Left ventricle myocardium inferior (tissue), 1 donor: ENCODE measurements around the gene CATSPERD. TPM values are rescaled to one million over a fixed set of nuclear protein-coding genes. Genes with fewer than 3 reads are reported as not detected.

ENCODE experiments used
- DNase-seq: peaks from one replicate; pipeline ENCODE4 v3.0.0-alpha.2; 2020
- H3K27ac ChIP-seq: fragments of 200-600 bp; replicated peaks from 2 replicates; pipeline ENCODE4 v1.8.0; 2021
- H3K27me3 ChIP-seq: fragments of 200-600 bp; 2 replicates; pipeline ENCODE4 v1.8.0; 2021; ENCODE audit warnings: low read depth
- H3K36me3 ChIP-seq: fragments of 200-600 bp; 2 replicates; pipeline ENCODE4 v1.8.0; 2021
- H3K4me1 ChIP-seq: fragments of 200-600 bp; 2 replicates; pipeline ENCODE4 v1.8.0; 2021
- H3K4me3 ChIP-seq: fragments of 200-600 bp; 2 replicates; pipeline ENCODE4 v1.8.0; 2021; ENCODE audit warnings: mild to moderate bottlenecking, moderate library complexity
- H3K9me3 ChIP-seq: fragments of 200-600 bp; replicated peaks from 2 replicates; pipeline ENCODE4 v1.8.0; 2021
- CTCF ChIP-seq: fragments of 200-600 bp; IDR thresholded peaks from 2 replicates; pipeline ENCODE4 v1.8.0; 2021; ENCODE audit warnings: antibody characterized with exemption, mild to moderate bottlenecking, borderline replicate concordance
- intact Hi-C: fragments of 100-400 bp; cut with micrococcal nuclease; formaldehyde crosslinking; loops from one replicate; pipeline ENCODE4 v1.11.0; 2022
- total RNA-seq: library from RNA; stranded (reverse); fragmentation: NEBNext Ultra II Directional; extraction: Animal tissue kit (Norgen Biotek cat#: 25700); gene quantifications from one replicate; pipeline ENCODE4 v1.2.1, GENCODE V29; 2021
- donor health status: DM: no; HTN: yes; CAD: no; lungs with severe emphysema.

Gene CATSPERD
- total RNA-seq, 1 donor from 2014 or later: not detected

GRCh38 chr19:5827891-5828660 lies 107.6 kb downstream of the CATSPERD start:
- H3K9me3 ChIP-seq: no peaks in the 10 kb centered on the region
- H3K27me3 ChIP-seq: peaks cover 55% of the 10 kb centered on the region
- peak overlapping the region; percentile 61 for H3K4me3 ChIP-seq
- DNase-seq: peak; percentile 79
- no peak for TF ChIP-seq CTCF
- intact Hi-C loops: no loop called here
- H3K27ac ChIP-seq: peak overlapping the region; percentile 79
- H3K36me3 ChIP-seq: no peaks in the 10 kb centered on the region
- H3K4me1 ChIP-seq: peaks cover 27% of the 10 kb centered on the region

Other genes with a start within 250 kb of the CATSPERD start
- gene TINCR, start 152.7 kb upstream of the CATSPERD start, total RNA-seq: not detected
- gene SAFB2, start 97.9 kb upstream of the CATSPERD start, total RNA-seq: 40.5 TPM
- 54.6 TPM for gene SAFB, start 97.6 kb upstream of the CATSPERD start, total RNA-seq
- 155 TPM for gene MICOS13, start 40.1 kb upstream of the CATSPERD start, total RNA-seq
- gene HSD11B1L, start 39.6 kb upstream of the CATSPERD start, total RNA-seq: 4.5 TPM
- gene RPL36, start 30.3 kb upstream of the CATSPERD start, total RNA-seq: 407 TPM
- 104 TPM for gene LONP1, start 491 bp upstream of the CATSPERD start, total RNA-seq
- gene PRR22, start 64.1 kb downstream of the CATSPERD start, total RNA-seq: 1.1 TPM
- 14.1 TPM for gene DUS3L, start 70.5 kb downstream of the CATSPERD start, total RNA-seq
- gene NRTN, start 84.4 kb downstream of the CATSPERD start, total RNA-seq: 22.8 TPM
- not detected for gene FUT6, start 119.1 kb downstream of the CATSPERD start, total RNA-seq
- gene FUT3, start 130.8 kb downstream of the CATSPERD start, total RNA-seq: not detected
- gene FUT5, start 149.9 kb downstream of the CATSPERD start, total RNA-seq: not detected
- 590 TPM for gene NDUFA11, start 183.2 kb downstream of the CATSPERD start, total RNA-seq
- gene VMAC, start 184.2 kb downstream of the CATSPERD start, total RNA-seq: 2.5 TPM
- gene CAPS, start 193.6 kb downstream of the CATSPERD start, total RNA-seq: 6.1 TPM